Activated CD4-positive, alpha-beta T cell treated with anti-CD3 and anti-CD28 coated beads for 36 hours (primary cell): ENCODE data around the gene A1CF. TPM values are rescaled to one million over a fixed set of nuclear protein-coding genes. Genes with fewer than 3 reads are reported as not detected.
"Not testable (repeated sequence)": the region's sequence is repeated elsewhere in the genome, so short reads cannot be mapped to it uniquely, and the experiment has no call there.

ENCODE experiments used
- ATAC-seq: fragments of 200-7000 bp; cut with Tn5 transposase; one replicate; pipeline ENCODE4 v1.10.0; 2021; ENCODE audit warnings: mild to moderate bottlenecking, moderate library complexity
- CTCF ChIA-PET: fragments of 350-600 bp; sonication (Branson Sonifier 250); formaldehyde crosslinking; loops from one replicate; lab custom pipeline; 2021; ENCODE audit warnings: antibody characterized with exemption; lab: Charles Lee
- POLR2A ChIA-PET: fragments of 350-600 bp; sonication (Branson Sonifier 250); formaldehyde crosslinking; loops from one replicate; lab custom pipeline; 2021; ENCODE audit warnings: antibody characterized with exemption, inconsistent platforms; lab: Charles Lee
- DNase-seq: peaks from one replicate; pipeline ENCODE4 v3.0.0-alpha.2; 2020
- H3K27ac Mint-ChIP-seq: one replicate; pipeline ENCODE4 v1.8.0; 2021; ENCODE audit warnings: mixed read lengths
- H3K27me3 Mint-ChIP-seq: one replicate; pipeline ENCODE4 v1.8.0; 2021; ENCODE audit warnings: mixed read lengths
- H3K36me3 Mint-ChIP-seq: one replicate; pipeline ENCODE4 v1.8.0; 2021; ENCODE audit warnings: low read depth, mixed read lengths
- H3K4me1 Mint-ChIP-seq: one replicate; pipeline ENCODE4 v1.8.0; 2021; ENCODE audit warnings: mixed read lengths
- H3K4me3 Mint-ChIP-seq: one replicate; pipeline ENCODE4 v1.8.0; 2021; ENCODE audit warnings: mild to moderate bottlenecking, moderate library complexity, mixed read lengths
- H3K9me3 Mint-ChIP-seq: one replicate; pipeline ENCODE4 v1.8.0; 2021; ENCODE audit warnings: low read depth, mixed read lengths
- intact Hi-C, 2 experiments: fragments of 100-400 bp; cut with DNase I in 1 of 2; cut with micrococcal nuclease in 1 of 2; formaldehyde crosslinking; loops; one replicate each; pipeline versions ENCODE4 v1.14.2 to v1.15.1; 2022 to 2024; cut with DNase I, micrococcal nuclease
- total RNA-seq, 2 experiments: library from RNA; stranded (reverse); gene quantifications; one replicate each; pipeline ENCODE4 v1.2.3, GENCODE V29; 2021

The A1CF gene
- total RNA-seq: not detected

- Mint-ChIP-seq H3K36me3 (no peaks in the 10 kb centered on the region), H3K9me3 (no peaks in the 10 kb centered on the region), H3K4me1 (no peaks in the 10 kb centered on the region), H3K4me3 (no peak within 1 kb of the TSS), H3K27me3 (peaks cover 13% of the 10 kb centered on the region), H3K27ac (no peak within 1 kb of the TSS)
- DNase-seq: no peak
- POLR2A ChIA-PET: no interaction called here
- no peak for ATAC-seq
- CTCF ChIA-PET: no interaction called here
- intact Hi-C loops: no loop called here
These were observed at the start of gene A1CF for GRCh38 chr10:50885097-50885859. TSS of gene A1CF (minus strand) at chr10:50885627. CDS start at chr10:50859940, 25,687 bp downstream.

- no peak for DNase-seq
- Mint-ChIP-seq H3K36me3 (no peaks in the 10 kb centered on the region), H3K9me3 (no peaks in the 10 kb centered on the region), H3K4me1 (no peaks in the 10 kb centered on the region), H3K4me3 (no peak overlapping the region), H3K27me3 (peaks cover 9% of the 10 kb centered on the region), H3K27ac (no peak overlapping the region)
- ChIA-PET CTCF (interaction anchor here (1.2 kb wide), 1 partner anchor 10 kb away, joined by 3 read pairs; no protein-coding TSS in a partner anchor), POLR2A (no interaction called here)
- ATAC-seq: no peak
- intact Hi-C loops: no loop called here
These were observed 46.6 kb upstream of the A1CF start for GRCh38 chr10:50931948-50932431.

- ChIA-PET POLR2A (no interaction called here), CTCF (no interaction called here)
- Mint-ChIP-seq H3K9me3 (no peaks in the 10 kb centered on the region), H3K4me1 (no peaks in the 10 kb centered on the region), H3K4me3 (no peak overlapping the region), H3K27ac (no peak overlapping the region), H3K27me3 (peaks cover 9% of the 10 kb centered on the region), H3K36me3 (no peaks in the 10 kb centered on the region)
- ATAC-seq (no peak), DNase-seq (no peak)
- intact Hi-C loops: no loop called here
These were observed 44.2 kb upstream of the A1CF start for GRCh38 chr10:50929670-50930069.

- CTCF ChIA-PET: no interaction called here
- POLR2A ChIA-PET: no interaction called here
- intact Hi-C loops: no loop called here
These were observed 42.7 kb upstream of the A1CF start for GRCh38 chr10:50928190-50928552.

GRCh38 chr10:50927522-50928189 is 42.2 kb upstream of the A1CF start:
- POLR2A ChIA-PET: no interaction called here
- H3K4me1 Mint-ChIP-seq: no peaks in the 10 kb centered on the region
- no peak for DNase-seq
- no peak overlapping the region for H3K4me3 Mint-ChIP-seq
- ATAC-seq: no peak
- H3K9me3 Mint-ChIP-seq: peaks cover 13% of the 10 kb centered on the region
- H3K36me3 Mint-ChIP-seq: no peaks in the 10 kb centered on the region
- CTCF ChIA-PET: no interaction called here
- H3K27ac Mint-ChIP-seq: no peak overlapping the region
- intact Hi-C loops: no loop called here
- H3K27me3 Mint-ChIP-seq: peaks cover 10% of the 10 kb centered on the region

More at GRCh38 chr10:50928190-50928552, 42.7 kb upstream of the A1CF start:
- Mint-ChIP-seq H3K9me3 (peaks cover 9% of the 10 kb centered on the region), H3K27me3 (peaks cover 10% of the 10 kb centered on the region), H3K36me3 (no peaks in the 10 kb centered on the region), H3K4me1 (no peaks in the 10 kb centered on the region), H3K27ac (no peak overlapping the region), H3K4me3 (no peak overlapping the region)
- no peak for DNase-seq
- no peak for ATAC-seq

GRCh38 chr10:50923471-50923870 is 38.0 kb upstream of the A1CF start:
- H3K27ac Mint-ChIP-seq, DNase-seq, H3K27me3 Mint-ChIP-seq, ATAC-seq, H3K4me1 Mint-ChIP-seq, H3K36me3 Mint-ChIP-seq, H3K4me3 Mint-ChIP-seq, intact Hi-C loops, POLR2A ChIA-PET, CTCF ChIA-PET: not testable (repeated sequence)
- H3K9me3 Mint-ChIP-seq: peaks cover 19% of the 10 kb centered on the region

GRCh38 chr10:50919010-50919409 is 33.6 kb upstream of the A1CF start:
- intact Hi-C loops: no loop called here
- DNase-seq: no peak
- Mint-ChIP-seq H3K9me3 (peaks cover 16% of the 10 kb centered on the region), H3K36me3 (no peaks in the 10 kb centered on the region), H3K27me3 (peaks cover 9% of the 10 kb centered on the region), H3K4me3 (no peak overlapping the region), H3K4me1 (no peaks in the 10 kb centered on the region), H3K27ac (no peak overlapping the region)
- no peak for ATAC-seq
- ChIA-PET POLR2A (no interaction called here), CTCF (no interaction called here)

GRCh38 chr10:50918529-50918928 is 33.1 kb upstream of the A1CF start:
- Mint-ChIP-seq H3K27me3 (peaks cover 9% of the 10 kb centered on the region), H3K9me3 (peaks cover 12% of the 10 kb centered on the region), H3K27ac (no peak overlapping the region), H3K4me1 (no peaks in the 10 kb centered on the region), H3K4me3 (no peak overlapping the region), H3K36me3 (no peaks in the 10 kb centered on the region)
- ATAC-seq (no peak), DNase-seq (no peak)
- CTCF ChIA-PET: no interaction called here
- intact Hi-C loops: no loop called here
- POLR2A ChIA-PET: no interaction called here

GRCh38 chr10:50917486-50917885 is 32.1 kb upstream of the A1CF start:
- no peak overlapping the region for H3K4me3 Mint-ChIP-seq
- no peaks in the 10 kb centered on the region for H3K4me1 Mint-ChIP-seq
- DNase-seq (no peak), ATAC-seq (no peak)
- H3K27me3 Mint-ChIP-seq: peaks cover 9% of the 10 kb centered on the region
- H3K36me3 Mint-ChIP-seq: no peaks in the 10 kb centered on the region
- H3K27ac Mint-ChIP-seq: no peak overlapping the region
- ChIA-PET POLR2A (no interaction called here), CTCF (no interaction called here)
- intact Hi-C loops: no loop called here
- peaks cover 5% of the 10 kb centered on the region for H3K9me3 Mint-ChIP-seq

- DNase-seq: no peak
- no peaks in the 10 kb centered on the region for H3K27me3 Mint-ChIP-seq
- no peaks in the 10 kb centered on the region for H3K9me3 Mint-ChIP-seq
- no peak for ATAC-seq
- intact Hi-C loops: no loop called here
- H3K36me3 Mint-ChIP-seq: no peaks in the 10 kb centered on the region
- POLR2A ChIA-PET: no interaction called here
- H3K4me3 Mint-ChIP-seq: no peak overlapping the region
- CTCF ChIA-PET: no interaction called here
- no peaks in the 10 kb centered on the region for H3K4me1 Mint-ChIP-seq
- H3K27ac Mint-ChIP-seq: no peak overlapping the region
These were observed 24.0 kb upstream of the A1CF start for GRCh38 chr10:50909334-50910014.

GRCh38 chr10:50908366-50908765 is 22.9 kb upstream of the A1CF start:
- H3K27me3 Mint-ChIP-seq: peaks cover 4% of the 10 kb centered on the region
- CTCF ChIA-PET: no interaction called here
- intact Hi-C loops: no loop called here
- H3K9me3 Mint-ChIP-seq: no peaks in the 10 kb centered on the region
- no peak for DNase-seq
- H3K4me1 Mint-ChIP-seq: no peaks in the 10 kb centered on the region
- no peak overlapping the region for H3K4me3 Mint-ChIP-seq
- H3K36me3 Mint-ChIP-seq: no peaks in the 10 kb centered on the region
- ATAC-seq: no peak
- H3K27ac Mint-ChIP-seq: no peak overlapping the region
- POLR2A ChIA-PET: no interaction called here
